Measurements from ENCODE around the gene PICK1. TPM values are rescaled to one million over a fixed set of nuclear protein-coding genes. Genes with fewer than 3 reads are reported as not detected.

Gene PICK1
- total RNA-seq (2014; rRNA removed; shearing (Covaris generic)): 23.3 and 35.1 TPM in 2 replicates

GRCh38 chr22:38056969-38057891 lies at the start of gene PICK1:
TSS of gene PICK1 (plus strand) at chr22:38057404. CDS start at chr22:38057810, 406 bp downstream.
- in situ Hi-C loops (cut with HindIII; ENCODE audit: low sequenced_read_pairs): no loop called here
- peak; percentile 98 for DNase-seq (ENCODE audit: low spot score)

- in situ Hi-C loops (cut with HindIII; ENCODE audit: low sequenced_read_pairs): no loop called here
- no peak for DNase-seq (ENCODE audit: low spot score)
Observed at GRCh38 chr22:38009000-38009806, 48.0 kb upstream of the PICK1 start.

GRCh38 chr22:38012604-38013072 lies 44.6 kb upstream of the PICK1 start:
- in situ Hi-C loops (cut with HindIII; ENCODE audit: low sequenced_read_pairs): no loop called here
- DNase-seq (ENCODE audit: low spot score): no peak

GRCh38 chr22:38014083-38014482 lies 43.1 kb upstream of the PICK1 start:
- DNase-seq (ENCODE audit: low spot score): no peak
- in situ Hi-C loops (cut with HindIII; ENCODE audit: low sequenced_read_pairs): no loop called here

- in situ Hi-C loops (cut with HindIII; ENCODE audit: low sequenced_read_pairs): no loop called here
- DNase-seq (ENCODE audit: low spot score): peak; percentile 18
Observed at GRCh38 chr22:38016182-38017151, 40.7 kb upstream of the PICK1 start.

GRCh38 chr22:38017272-38017920 lies 39.8 kb upstream of the PICK1 start:
- in situ Hi-C loops (cut with HindIII; ENCODE audit: low sequenced_read_pairs): no loop called here
- DNase-seq (ENCODE audit: low spot score): peak; percentile 40

GRCh38 chr22:38017939-38018885 lies 39.0 kb upstream of the PICK1 start:
- in situ Hi-C loops (cut with HindIII; ENCODE audit: low sequenced_read_pairs): no loop called here
- DNase-seq (ENCODE audit: low spot score): no peak

GRCh38 chr22:38018938-38019827 lies 38.0 kb upstream of the PICK1 start:
- DNase-seq (ENCODE audit: low spot score): no peak
- in situ Hi-C loops (cut with HindIII; ENCODE audit: low sequenced_read_pairs): no loop called here

- DNase-seq (ENCODE audit: low spot score): no peak
- in situ Hi-C loops (cut with HindIII; ENCODE audit: low sequenced_read_pairs): no loop called here
Observed at GRCh38 chr22:38021206-38021605, 36.0 kb upstream of the PICK1 start.

GRCh38 chr22:38023045-38023444 lies 34.2 kb upstream of the PICK1 start:
- in situ Hi-C loops (cut with HindIII; ENCODE audit: low sequenced_read_pairs): no loop called here
- no peak for DNase-seq (ENCODE audit: low spot score)

GRCh38 chr22:38025514-38025913 lies 31.7 kb upstream of the PICK1 start:
- in situ Hi-C loops (cut with HindIII; ENCODE audit: low sequenced_read_pairs): no loop called here
- DNase-seq (ENCODE audit: low spot score): no peak

GRCh38 chr22:38026130-38027111 lies 30.8 kb upstream of the PICK1 start:
- DNase-seq (ENCODE audit: low spot score): no peak
- in situ Hi-C loops (cut with HindIII; ENCODE audit: low sequenced_read_pairs): no loop called here

GRCh38 chr22:38027487-38027886 lies 29.7 kb upstream of the PICK1 start:
- DNase-seq (ENCODE audit: low spot score): no peak
- in situ Hi-C loops (cut with HindIII; ENCODE audit: low sequenced_read_pairs): no loop called here

GRCh38 chr22:38028344-38029130 lies 28.7 kb upstream of the PICK1 start:
- no peak for DNase-seq (ENCODE audit: low spot score)

GRCh38 chr22:38029370-38029769 lies 27.8 kb upstream of the PICK1 start:
- DNase-seq (ENCODE audit: low spot score): no peak
- in situ Hi-C loops (cut with HindIII; ENCODE audit: low sequenced_read_pairs): no loop called here

More at GRCh38 chr22:38028344-38029130, 28.7 kb upstream of the PICK1 start:
- in situ Hi-C loops (cut with HindIII; ENCODE audit: low sequenced_read_pairs): no loop called here

All from G401 (cell line).